Activated CD8-positive, alpha-beta memory T cell treated with anti-CD3 and anti-CD28 coated beads for 1 hour (primary cell): ENCODE results near the gene MT1F.
A peak's percentile ranks its signal among the peaks of the same experiment; 100 is the strongest.
"Not testable (repeated sequence)": the region's sequence is repeated elsewhere in the genome, so short reads cannot be mapped to it uniquely, and the experiment has no call there.

ENCODE experiments used
- DNase-seq, 2 donors: peaks; one replicate each; pipeline ENCODE4 v3.0.0-alpha.2; 2020; ENCODE audit warnings: low read depth in 1 of 2; ENCODE audit errors: extremely low read depth in 1 of 2

Gene MT1F

GRCh38 chr16:56657555-56658326 lies at the start of gene MT1F:
Gene MT1F, plus strand, starts transcription at chr16:56657959. Its CDS starts 100 bp downstream, at chr16:56658059.
- DNase-seq = peak; percentile 24 to 62

- peak; percentile 47 to 75 for DNase-seq
Measured at GRCh38 chr16:56608043-56608875, 49.5 kb upstream of the MT1F start, which contains the start of gene MT2A. Gene MT2A, plus strand, starts transcription at chr16:56608584. Its CDS starts 72 bp downstream, at chr16:56608656.

GRCh38 chr16:56608876-56609462 lies 48.8 kb upstream of the MT1F start:
- no peak for DNase-seq

- no peak for DNase-seq
Measured at GRCh38 chr16:56609463-56609921, 48.3 kb upstream of the MT1F start.

- peak in 1 of 2 donors; percentile 37 for DNase-seq
Measured at GRCh38 chr16:56610017-56610608, 47.6 kb upstream of the MT1F start.

- DNase-seq = no peak
Measured at GRCh38 chr16:56610609-56611111, 47.1 kb upstream of the MT1F start.

GRCh38 chr16:56611281-56611833 lies 46.4 kb upstream of the MT1F start:
- DNase-seq = no peak

- no peak for DNase-seq
Measured at GRCh38 chr16:56613706-56614105, 44.1 kb upstream of the MT1F start.

- no peak for DNase-seq
Measured at GRCh38 chr16:56614549-56614991, 43.2 kb upstream of the MT1F start.

GRCh38 chr16:56615353-56615752 lies 42.4 kb upstream of the MT1F start:
- no peak for DNase-seq

- no peak for DNase-seq
Measured at GRCh38 chr16:56616608-56617211, 41.0 kb upstream of the MT1F start.

- DNase-seq = no peak
Measured at GRCh38 chr16:56617212-56618085, 40.3 kb upstream of the MT1F start.

GRCh38 chr16:56618138-56618537 lies 39.6 kb upstream of the MT1F start:
- no peak for DNase-seq

GRCh38 chr16:56620339-56620897 lies 37.3 kb upstream of the MT1F start:
- no peak for DNase-seq

- DNase-seq = not testable (repeated sequence)
Measured at GRCh38 chr16:56621665-56622445, 35.9 kb upstream of the MT1F start.

- DNase-seq = not testable (repeated sequence)
Measured at GRCh38 chr16:56623184-56623583, 34.6 kb upstream of the MT1F start.

GRCh38 chr16:56623637-56624036 lies 34.1 kb upstream of the MT1F start:
- no peak for DNase-seq
